ENCODE measurements around the gene LAMP2.

- no peak for TF ChIP-seq TCF7 (IDR thresholded peaks at IDR 0.05; ENCODE audit: borderline replicate concordance)
- no peak for TF ChIP-seq HNRNPL (IDR thresholded peaks at IDR 0.05; ENCODE audit: low read depth, low read length)
- TF ChIP-seq CTCF (IDR thresholded peaks at IDR 0.05 in 2 of 3, conservative IDR thresholded peaks at IDR 0.05 in 1 of 3; ENCODE audit: insufficient read depth in 2 of 3, low read depth in 1 of 3, low read length in 3 of 3) = no peak
- TF ChIP-seq HIVEP1 (CRISPR knock-in tag; IDR thresholded peaks at IDR 0.05) = no peak
- no peak for TF ChIP-seq USF1 (CRISPR knock-in tag; IDR thresholded peaks at IDR 0.05)
Observed at GRCh38 chrX:120504569-120504968, 35.5 kb upstream of the LAMP2 start.

All from K562 (cell line).